HG02588 (cell line): ENCODE data around the gene PCDHA1.
"Not testable (repeated sequence)": the region's sequence is repeated elsewhere in the genome, so short reads cannot be mapped to it uniquely, and the experiment has no call there.

Experiments
- ATAC-seq: cut with Tn5 transposase; IDR thresholded peaks from one replicate; pipeline ENCODE4 v1.9.1; 2021; ENCODE audit warnings: mild to moderate bottlenecking, moderate library complexity; ENCODE audit not compliant: unreplicated experiment

Gene PCDHA1

DNA sequence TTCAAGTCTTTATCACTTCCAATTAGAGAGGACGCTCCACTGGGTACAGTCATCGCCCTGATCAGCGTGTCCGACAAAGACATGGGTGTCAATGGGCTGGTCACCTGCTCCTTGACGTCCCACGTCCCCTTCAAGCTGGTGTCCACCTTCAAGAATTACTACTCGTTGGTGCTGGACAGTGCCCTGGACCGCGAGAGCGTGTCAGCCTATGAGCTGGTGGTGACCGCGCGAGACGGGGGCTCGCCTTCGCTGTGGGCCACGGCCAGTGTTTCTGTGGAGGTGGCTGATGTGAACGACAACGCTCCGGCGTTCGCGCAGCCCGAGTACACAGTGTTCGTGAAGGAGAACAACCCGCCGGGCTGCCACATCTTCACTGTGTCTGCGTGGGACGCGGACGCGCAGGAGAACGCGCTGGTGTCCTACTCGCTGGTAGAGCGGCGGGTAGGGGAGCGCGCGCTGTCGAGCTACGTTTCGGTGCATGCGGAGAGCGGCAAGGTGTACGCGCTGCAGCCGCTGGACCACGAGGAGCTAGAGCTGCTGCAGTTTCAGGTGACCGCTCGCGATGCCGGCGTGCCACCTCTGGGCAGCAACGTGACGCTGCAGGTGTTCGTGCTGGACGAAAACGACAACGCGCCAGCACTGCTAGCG lies 22.4 kb downstream of the PCDHA1 start:
- not testable (repeated sequence) for ATAC-seq

DNA sequence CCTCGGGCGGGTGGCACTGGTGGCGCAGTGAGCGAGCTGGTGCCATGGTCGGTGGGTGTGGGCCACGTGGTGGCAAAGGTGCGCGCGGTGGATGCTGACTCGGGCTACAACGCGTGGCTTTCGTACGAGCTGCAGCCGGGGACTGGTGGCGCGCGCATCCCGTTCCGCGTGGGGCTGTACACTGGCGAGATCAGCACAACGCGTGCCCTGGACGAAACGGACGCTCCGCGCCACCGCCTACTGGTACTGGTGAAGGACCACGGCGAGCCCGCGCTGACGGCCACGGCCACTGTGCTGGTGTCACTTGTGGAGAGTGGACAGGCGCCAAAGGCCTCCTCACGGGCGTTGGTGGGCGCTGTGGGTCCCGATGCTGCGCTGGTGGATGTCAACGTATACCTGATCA lies 22.9 kb downstream of the PCDHA1 start:
- no peak for ATAC-seq

DNA sequence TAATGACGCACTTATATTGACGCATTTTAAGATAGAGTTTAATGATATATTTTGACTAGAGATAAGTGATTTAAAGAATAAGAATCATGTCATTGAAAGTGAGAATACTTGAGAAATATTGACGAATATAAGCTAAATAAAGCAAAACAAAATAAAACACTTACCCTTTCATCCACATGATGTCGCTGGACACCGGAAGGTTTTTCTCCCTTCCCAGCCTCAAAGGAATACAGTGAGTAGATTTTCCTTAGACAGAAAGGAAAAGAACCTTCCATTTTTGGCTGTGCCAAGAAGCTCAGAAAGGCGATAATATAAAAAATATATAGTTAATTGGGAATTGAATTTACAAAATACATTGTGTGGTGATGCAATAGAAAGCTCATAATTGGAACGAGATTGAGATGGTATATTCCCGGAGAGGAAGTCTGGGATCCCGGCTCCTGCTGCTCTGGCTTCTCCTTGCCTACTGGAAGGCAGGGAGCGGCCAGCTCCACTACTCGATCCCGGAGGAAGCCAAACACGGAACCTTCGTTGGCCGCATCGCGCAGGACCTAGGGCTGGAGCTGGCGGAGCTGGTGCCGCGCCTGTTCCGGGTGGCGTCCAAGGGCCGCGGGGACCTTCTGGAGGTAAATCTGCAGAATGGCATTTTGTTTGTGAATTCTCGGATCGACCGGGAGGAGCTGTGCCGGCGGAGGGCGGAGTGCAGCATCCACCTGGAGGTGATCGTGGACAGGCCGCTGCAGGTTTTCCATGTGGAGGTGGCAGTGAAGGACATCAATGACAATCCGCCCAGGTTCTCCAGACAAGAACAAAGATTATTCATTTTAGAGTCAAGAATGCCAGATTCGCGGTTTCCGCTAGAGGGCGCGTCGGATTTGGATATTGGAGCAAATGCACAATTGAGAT lies 35.7 kb downstream of the PCDHA1 start, which contains the start of gene PCDHA5:
TSS of gene PCDHA5 (plus strand) at position 239 of the 906 bp plus-strand sequence.
- ATAC-seq, result no peak

DNA sequence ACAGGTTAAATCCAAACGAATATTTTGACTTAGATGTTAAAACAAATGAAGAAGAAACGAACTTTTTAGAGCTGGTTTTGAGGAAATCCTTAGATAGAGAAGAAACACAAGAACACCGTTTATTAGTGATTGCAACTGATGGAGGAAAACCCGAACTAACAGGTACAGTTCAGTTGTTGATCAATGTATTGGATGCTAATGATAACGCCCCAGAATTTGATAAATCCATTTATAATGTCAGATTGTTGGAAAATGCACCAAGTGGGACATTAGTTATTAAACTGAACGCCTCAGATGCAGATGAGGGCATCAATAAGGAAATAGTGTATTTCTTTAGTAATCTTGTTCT lies 36.3 kb downstream of the PCDHA1 start:
- ATAC-seq, result no peak

DNA sequence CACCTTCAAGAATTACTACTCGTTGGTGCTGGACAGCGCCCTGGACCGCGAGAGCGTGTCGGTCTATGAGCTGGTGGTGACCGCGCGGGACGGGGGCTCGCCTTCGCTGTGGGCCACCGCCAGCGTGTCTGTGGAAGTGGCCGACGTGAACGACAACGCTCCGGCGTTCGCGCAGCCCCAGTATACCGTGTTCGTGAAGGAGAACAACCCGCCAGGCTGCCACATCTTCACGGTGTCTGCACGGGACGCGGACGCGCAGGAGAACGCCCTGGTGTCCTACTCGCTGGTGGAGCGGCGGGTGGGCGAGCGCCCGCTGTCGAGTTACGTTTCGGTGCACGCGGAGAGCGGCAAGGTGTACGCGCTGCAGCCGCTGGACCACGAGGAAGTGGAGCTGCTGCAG lies 37.0 kb downstream of the PCDHA1 start:
- not testable (repeated sequence) for ATAC-seq

DNA sequence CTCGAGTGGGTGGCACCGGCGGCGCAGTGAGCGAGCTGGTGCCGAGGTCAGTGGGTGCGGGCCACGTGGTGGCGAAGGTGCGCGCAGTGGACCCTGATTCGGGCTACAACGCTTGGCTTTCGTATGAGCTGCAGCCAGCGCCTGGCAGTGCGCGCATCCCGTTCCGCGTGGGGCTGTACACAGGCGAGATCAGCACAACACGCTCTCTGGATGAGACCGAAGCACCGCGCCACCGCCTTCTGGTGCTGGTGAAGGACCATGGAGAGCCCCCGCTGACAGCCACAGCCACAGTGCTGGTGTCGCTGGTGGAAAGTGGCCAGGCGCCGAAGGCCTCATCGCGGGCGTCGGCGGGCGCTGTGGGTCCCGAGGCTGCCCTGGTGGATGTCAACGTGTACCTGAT lies 37.5 kb downstream of the PCDHA1 start:
- no peak for ATAC-seq

DNA sequence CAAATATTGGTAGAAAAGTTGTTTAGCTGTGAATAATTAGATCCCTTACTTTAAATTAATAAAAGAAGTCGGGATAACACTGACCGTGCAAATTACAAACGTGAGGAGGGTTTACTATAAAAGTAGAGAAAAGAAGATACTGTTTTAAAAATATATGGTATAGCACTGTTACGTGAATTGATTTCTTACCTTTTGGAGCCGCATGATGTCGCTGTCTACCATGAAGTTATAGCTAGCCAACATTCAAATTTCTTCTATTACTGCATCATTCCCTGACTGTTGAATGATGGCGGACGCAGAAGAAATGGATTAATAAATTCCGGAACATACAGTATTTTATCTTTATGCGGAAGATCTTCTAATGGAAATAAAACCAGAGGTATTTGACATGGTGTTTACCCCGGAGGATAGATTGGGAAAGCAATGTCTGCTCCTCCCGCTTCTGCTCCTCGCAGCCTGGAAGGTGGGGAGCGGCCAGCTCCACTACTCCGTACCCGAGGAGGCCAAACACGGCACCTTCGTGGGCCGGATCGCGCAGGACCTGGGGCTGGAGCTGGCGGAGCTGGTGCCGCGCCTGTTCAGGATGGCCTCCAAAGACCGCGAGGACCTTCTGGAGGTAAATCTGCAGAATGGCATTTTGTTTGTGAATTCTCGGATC lies 41.9 kb downstream of the PCDHA1 start, which contains the start of gene PCDHA6:
TSS of gene PCDHA6 (plus strand) at position 257 of the 658 bp plus-strand sequence. CDS start at position 389, 132 bp downstream.
- no peak for ATAC-seq

DNA sequence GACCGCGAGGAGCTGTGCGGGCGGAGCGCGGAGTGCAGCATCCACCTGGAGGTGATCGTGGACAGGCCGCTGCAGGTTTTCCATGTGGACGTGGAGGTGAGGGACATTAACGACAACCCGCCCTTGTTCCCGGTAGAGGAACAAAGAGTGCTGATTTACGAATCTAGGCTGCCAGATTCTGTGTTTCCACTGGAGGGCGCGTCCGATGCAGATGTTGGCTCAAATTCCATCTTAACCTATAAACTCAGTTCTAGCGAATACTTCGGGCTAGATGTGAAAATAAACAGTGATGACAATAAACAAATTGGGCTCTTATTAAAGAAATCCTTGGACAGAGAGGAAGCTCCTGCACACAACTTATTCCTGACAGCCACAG lies 42.4 kb downstream of the PCDHA1 start:
- no peak for ATAC-seq

DNA sequence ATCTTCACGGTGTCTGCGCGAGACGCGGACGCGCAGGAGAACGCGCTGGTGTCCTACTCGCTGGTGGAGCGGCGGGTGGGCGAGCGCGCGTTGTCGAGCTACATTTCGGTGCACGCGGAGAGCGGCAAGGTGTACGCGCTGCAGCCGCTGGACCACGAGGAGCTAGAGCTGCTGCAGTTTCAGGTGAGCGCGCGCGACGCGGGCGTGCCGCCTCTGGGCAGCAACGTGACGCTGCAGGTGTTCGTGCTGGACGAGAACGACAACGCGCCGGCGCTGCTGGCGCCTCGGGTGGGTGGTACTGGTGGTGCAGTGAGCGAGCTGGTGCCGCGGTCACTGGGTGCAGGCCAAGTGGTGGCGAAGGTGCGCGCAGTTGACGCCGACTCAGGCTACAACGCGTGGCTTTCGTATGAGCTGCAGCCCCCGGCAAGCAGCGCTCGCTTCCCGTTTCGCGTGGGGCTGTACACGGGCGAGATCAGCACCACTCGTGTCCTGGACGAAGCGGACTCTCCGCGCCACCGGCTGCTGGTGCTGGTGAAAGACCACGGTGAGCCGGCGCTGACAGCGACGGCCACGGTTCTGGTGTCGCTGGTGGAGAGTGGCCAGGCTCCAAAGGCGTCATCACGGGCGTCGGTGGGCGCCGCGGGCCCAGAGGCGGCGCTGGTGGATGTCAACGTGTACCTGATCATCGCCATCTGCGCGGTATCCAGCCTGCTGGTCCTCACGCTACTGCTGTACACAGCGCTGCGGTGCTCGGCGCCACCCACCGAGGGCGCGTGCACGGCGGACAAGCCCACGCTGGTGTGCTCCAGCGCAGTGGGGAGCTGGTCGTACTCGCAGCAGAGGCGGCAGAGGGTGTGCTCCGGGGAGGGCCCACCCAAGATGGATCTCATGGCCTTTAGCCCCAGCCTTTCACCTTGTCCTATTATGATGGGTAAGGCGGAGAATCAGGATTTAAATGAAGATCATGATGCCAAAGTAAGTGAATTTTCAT lies 43.9 kb downstream of the PCDHA1 start:
- ATAC-seq, result not testable (repeated sequence)

DNA sequence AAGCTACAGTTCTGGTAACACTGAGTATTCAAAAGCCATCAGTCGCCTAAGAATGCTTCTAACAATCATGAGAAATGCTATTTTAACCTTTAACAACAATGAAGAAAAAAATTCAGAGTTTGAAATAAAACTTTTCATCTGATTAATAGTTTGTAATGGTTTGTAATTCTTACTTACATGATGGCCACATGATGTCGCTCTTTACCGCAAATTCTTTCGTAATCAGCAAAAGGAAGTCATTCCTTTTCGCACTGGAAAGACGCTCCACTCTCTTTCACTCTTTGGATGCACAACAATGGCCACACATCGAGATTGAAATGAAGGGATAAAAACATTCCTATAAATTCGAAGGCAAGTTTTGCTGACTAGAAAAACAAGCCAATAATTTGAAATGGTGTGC lies 48.1 kb downstream of the PCDHA1 start, which contains the start of gene PCDHA7:
TSS of gene PCDHA7 (plus strand) at position 277 of the 400 bp plus-strand sequence. CDS start at position 392, 115 bp downstream.
- ATAC-seq, result no peak

DNA sequence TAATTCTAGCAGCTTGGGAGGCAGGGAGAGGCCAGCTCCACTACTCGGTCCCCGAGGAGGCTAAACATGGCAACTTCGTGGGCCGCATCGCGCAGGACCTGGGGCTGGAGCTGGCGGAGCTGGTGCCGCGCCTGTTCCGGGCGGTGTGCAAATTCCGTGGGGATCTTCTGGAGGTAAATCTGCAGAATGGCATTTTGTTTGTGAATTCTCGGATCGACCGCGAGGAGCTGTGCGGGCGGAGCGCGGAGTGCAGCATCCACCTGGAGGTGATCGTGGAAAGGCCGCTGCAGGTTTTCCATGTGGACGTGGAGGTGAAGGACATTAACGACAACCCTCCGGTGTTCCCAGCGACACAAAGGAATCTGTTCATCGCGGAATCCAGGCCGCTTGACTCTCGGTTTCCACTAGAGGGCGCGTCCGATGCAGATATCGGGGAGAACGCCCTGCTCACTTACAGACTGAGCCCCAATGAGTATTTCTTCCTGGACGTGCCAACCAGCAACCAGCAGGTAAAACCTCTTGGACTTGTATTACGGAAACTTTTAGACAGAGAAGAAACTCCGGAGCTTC lies 48.6 kb downstream of the PCDHA1 start:
- ATAC-seq, result not testable (repeated sequence)

DNA sequence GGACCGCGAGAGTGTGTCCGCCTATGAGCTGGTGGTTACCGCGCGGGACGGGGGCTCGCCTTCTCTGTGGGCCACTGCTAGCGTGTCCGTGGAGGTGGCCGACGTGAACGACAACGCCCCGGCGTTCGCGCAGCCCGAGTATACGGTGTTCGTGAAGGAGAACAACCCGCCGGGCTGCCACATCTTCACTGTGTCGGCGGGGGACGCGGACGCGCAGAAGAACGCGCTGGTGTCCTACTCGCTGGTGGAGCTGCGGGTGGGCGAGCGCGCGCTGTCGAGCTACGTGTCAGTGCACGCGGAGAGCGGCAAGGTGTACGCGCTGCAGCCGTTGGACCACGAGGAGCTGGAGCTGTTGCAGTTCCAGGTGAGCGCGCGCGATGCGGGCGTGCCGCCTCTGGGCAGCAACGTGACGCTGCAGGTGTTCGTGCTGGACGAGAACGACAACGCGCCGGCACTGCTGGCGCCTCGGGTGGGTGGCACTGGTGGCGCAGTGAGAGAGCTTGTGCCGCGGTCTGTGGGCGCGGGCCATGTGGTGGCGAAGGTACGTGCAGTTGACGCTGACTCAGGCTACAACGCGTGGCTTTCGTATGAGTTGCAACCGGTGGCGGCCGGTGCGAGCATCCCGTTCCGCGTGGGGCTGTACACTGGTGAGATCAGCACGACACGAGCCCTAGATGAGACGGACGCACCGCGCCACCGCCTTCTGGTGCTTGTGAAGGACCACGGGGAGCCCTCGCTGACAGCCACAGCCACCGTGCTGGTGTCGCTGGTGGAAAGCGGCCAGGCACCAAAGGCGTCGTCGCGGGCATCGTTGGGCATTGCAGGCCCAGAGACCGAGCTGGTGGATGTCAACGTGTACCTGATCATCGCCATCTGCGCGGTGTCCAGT lies 49.9 kb downstream of the PCDHA1 start:
- ATAC-seq, result no peak

DNA sequence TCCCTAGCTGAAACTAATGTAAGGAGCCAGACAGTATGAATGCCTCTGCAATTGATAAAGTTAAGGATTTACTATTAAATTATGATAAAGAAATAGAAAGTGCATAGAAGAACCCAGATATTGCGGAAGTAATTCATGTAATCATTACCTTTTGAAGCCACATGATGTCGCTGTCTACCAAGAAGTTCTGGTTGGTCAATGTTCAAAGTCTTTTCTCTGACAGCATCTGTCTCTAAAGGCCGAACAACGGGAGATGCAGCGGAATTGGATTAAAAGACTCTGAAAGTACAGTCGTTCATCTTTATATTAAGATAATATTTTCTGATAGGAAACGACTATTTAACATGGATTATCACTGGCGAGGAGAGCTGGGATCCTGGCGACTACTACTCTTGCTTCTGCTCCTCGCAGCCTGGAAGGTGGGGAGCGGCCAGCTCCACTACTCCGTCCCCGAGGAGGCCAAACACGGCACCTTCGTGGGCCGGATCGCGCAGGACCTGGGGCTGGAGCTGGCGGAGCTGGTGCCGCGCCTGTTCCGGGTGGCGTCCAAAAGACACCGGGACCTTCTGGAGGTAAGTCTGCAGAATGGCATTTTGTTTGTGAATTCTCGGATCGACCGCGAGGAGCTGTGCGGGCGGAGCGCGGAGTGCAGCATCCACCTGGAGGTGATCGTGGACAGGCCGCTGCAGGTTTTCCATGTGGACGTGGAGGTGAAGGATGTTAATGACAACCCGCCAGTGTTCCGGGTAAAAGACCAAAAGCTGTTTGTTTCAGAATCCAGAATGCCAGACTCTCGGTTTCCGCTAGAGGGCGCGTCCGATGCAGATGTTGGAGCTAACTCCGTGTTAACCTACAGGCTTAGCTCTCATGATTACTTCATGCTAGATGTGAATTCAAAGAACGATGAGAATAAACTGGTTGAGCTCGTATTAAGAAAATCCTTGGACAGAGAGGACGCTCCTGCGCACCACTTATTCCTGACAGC lies 55.3 kb downstream of the PCDHA1 start, which contains the start of gene PCDHA8:
TSS of gene PCDHA8 (plus strand) at position 210 of the 985 bp plus-strand sequence. CDS start at position 345, 135 bp downstream.
- no peak for ATAC-seq

DNA sequence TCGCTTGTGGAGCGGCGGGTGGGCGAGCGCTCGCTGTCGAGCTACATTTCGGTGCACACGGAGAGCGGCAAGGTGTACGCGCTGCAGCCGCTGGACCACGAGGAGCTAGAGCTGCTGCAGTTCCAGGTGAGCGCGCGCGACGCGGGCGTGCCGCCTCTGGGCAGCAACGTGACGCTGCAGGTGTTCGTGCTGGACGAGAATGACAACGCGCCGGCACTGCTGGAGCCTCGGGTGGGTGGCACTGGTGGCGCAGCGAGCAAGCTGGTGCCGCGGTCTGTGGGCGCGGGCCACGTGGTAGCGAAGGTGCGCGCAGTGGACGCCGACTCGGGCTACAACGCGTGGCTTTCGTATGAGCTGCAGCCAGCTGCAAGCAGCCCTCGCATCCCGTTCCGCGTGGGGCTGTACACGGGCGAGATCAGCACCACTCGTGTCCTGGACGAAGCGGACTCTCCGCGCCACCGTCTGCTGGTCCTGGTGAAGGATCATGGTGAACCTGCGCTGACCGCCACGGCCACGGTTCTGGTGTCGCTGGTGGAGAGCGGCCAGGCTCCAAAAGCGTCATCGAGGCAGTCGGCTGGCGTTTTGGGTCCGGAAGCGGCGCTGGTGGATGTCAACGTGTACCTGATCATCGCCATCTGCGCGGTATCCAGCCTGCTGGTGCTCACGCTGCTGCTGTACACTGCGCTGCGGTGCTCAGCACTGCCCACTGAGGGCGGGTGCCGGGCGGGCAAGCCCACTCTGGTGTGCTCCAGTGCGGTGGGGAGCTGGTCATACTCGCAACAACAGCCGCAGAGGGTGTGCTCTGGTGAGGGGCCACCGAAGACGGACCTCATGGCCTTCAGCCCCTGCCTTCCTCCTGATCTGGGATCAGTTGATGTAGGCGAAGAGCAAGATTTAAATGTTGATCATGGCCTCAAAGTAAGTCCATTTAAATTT lies 57.1 kb downstream of the PCDHA1 start:
- ATAC-seq, result no peak

DNA sequence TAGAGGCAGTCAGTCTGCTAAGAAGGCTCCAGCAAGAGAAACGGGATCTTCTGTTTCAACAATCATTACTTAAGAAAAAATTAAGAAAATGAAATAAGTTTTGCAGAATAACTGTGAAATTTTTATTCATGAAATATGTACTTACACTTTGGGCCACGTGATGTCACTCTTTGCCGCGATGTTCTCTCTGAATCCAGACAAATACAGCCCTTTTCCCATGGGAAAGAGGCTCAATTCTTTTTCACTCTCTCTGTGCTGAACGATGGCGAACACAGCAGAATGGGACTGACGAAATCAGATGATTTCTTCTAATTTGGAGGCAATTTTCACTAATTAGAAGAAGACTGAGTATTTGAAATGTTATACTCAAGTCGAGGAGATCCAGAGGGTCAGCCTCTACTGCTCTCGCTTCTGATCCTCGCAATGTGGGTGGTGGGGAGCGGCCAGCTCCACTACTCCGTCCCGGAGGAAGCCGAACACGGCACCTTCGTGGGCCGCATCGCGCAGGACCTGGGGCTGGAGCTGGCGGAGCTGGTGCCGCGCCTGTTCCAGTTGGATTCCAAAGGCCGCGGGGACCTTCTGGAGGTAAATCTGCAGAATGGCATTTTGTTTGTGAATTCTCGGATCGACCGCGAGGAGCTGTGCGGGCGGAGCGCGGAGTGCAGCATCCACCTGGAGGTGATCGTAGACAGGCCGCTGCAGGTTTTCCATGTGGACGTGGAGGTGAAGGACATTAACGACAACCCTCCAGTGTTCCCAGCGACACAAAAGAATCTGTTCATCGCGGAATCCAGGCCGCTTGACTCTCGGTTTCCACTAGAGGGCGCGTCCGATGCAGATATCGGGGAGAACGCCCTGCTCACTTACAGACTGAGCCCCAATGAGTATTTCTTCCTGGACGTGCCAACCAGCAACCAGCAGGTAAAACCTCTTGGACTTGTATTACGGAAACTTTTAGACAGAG lies 62.5 kb downstream of the PCDHA1 start, which contains the start of gene PCDHA9:
TSS of gene PCDHA9 (plus strand) at position 244 of the 964 bp plus-strand sequence. CDS start at position 358, 114 bp downstream.
- not testable (repeated sequence) for ATAC-seq
